Activated naive CD8-positive, alpha-beta T cell treated with anti-CD3 and anti-CD28 coated beads, Interleukin-2, amount 10 ng/mL, durations not matched to agents 7 days and 5 days (primary cell): Measurements from ENCODE around the gene CARD11. TPM values are rescaled to one million over a fixed set of nuclear protein-coding genes. Genes with fewer than 3 reads are reported as not detected.

Experiments used
- ATAC-seq: fragments of 150-1000 bp; cut with Tn5 transposase; one replicate; pipeline ENCODE4 v1.10.0; 2021; ENCODE audit warnings: low read depth, moderate library complexity
- POLR2A ChIA-PET: fragments of 350-600 bp; sonication (Branson Sonifier 250); formaldehyde crosslinking; loops from one replicate; lab custom pipeline; 2021; ENCODE audit warnings: antibody characterized with exemption; lab: Charles Lee
- DNase-seq: peaks from one replicate; pipeline ENCODE4 v3.0.0; 2021
- H3K27ac Mint-ChIP-seq: one replicate; pipeline ENCODE4 v1.8.0; 2022; ENCODE audit warnings: mild to moderate bottlenecking, mixed read lengths
- H3K27me3 Mint-ChIP-seq: one replicate; pipeline ENCODE4 v1.8.0; 2022; ENCODE audit warnings: mild to moderate bottlenecking, moderate library complexity, mixed read lengths
- H3K36me3 Mint-ChIP-seq: one replicate; pipeline ENCODE4 v1.8.0; 2021; ENCODE audit warnings: mild to moderate bottlenecking, mixed read lengths
- H3K4me1 Mint-ChIP-seq: one replicate; pipeline ENCODE4 v1.8.0; 2021; ENCODE audit warnings: mixed read lengths
- H3K4me3 Mint-ChIP-seq: one replicate; pipeline ENCODE4 v1.8.0; 2022; ENCODE audit warnings: mild to moderate bottlenecking, moderate library complexity, mixed read lengths
- H3K9me3 Mint-ChIP-seq: one replicate; pipeline ENCODE4 v1.8.0; 2021; ENCODE audit warnings: mixed read lengths
- total RNA-seq, 2 experiments: library from RNA; stranded (reverse); gene quantifications; one replicate each; pipeline ENCODE4 v1.2.3, GENCODE V29; 2021

Gene CARD11
- total RNA-seq, 2 experiments from 2014 or later: 140 to 151 TPM

GRCh38 chr7:2862831-2863361 is 180.8 kb downstream of the CARD11 start:
- Mint-ChIP-seq H3K36me3 (no peaks in the 10 kb centered on the region), H3K27me3 (peaks cover 2% of the 10 kb centered on the region), H3K27ac (peak overlapping the region; percentile 82), H3K9me3 (no peaks in the 10 kb centered on the region), H3K4me1 (peaks cover 23% of the 10 kb centered on the region), H3K4me3 (peak overlapping the region; percentile 77)
- peak; percentile 47 for DNase-seq
- peak; percentile 11 for ATAC-seq
- POLR2A ChIA-PET: no interaction called here

GRCh38 chr7:2861509-2861908 is 182.2 kb downstream of the CARD11 start:
- peaks cover 23% of the 10 kb centered on the region for H3K4me1 Mint-ChIP-seq
- POLR2A ChIA-PET: no interaction called here
- H3K27me3 Mint-ChIP-seq: no peaks in the 10 kb centered on the region
- no peak for ATAC-seq
- no peak overlapping the region for H3K4me3 Mint-ChIP-seq
- DNase-seq: no peak
- H3K27ac Mint-ChIP-seq: no peak overlapping the region
- H3K36me3 Mint-ChIP-seq: no peaks in the 10 kb centered on the region
- H3K9me3 Mint-ChIP-seq: no peaks in the 10 kb centered on the region

- H3K4me1 Mint-ChIP-seq: peaks cover 23% of the 10 kb centered on the region
- H3K9me3 Mint-ChIP-seq: no peaks in the 10 kb centered on the region
- peaks cover 2% of the 10 kb centered on the region for H3K27me3 Mint-ChIP-seq
- no peak overlapping the region for H3K27ac Mint-ChIP-seq
- DNase-seq (no peak), ATAC-seq (no peak)
- no peaks in the 10 kb centered on the region for H3K36me3 Mint-ChIP-seq
- no peak overlapping the region for H3K4me3 Mint-ChIP-seq
- POLR2A ChIA-PET: no interaction called here
Observed at GRCh38 chr7:2860627-2861133, 183.0 kb downstream of the CARD11 start.

GRCh38 chr7:2859952-2860351 is 183.7 kb downstream of the CARD11 start:
- Mint-ChIP-seq H3K4me3 (no peak overlapping the region), H3K27ac (no peak overlapping the region), H3K27me3 (peaks cover 4% of the 10 kb centered on the region), H3K4me1 (peaks cover 22% of the 10 kb centered on the region), H3K36me3 (no peaks in the 10 kb centered on the region), H3K9me3 (no peaks in the 10 kb centered on the region)
- POLR2A ChIA-PET: no interaction called here
- DNase-seq (no peak), ATAC-seq (no peak)

GRCh38 chr7:2858621-2859020 is 185.0 kb downstream of the CARD11 start:
- no peaks in the 10 kb centered on the region for H3K9me3 Mint-ChIP-seq
- peaks cover 13% of the 10 kb centered on the region for H3K4me1 Mint-ChIP-seq
- no peak overlapping the region for H3K4me3 Mint-ChIP-seq
- H3K27me3 Mint-ChIP-seq: peaks cover 4% of the 10 kb centered on the region
- H3K36me3 Mint-ChIP-seq: no peaks in the 10 kb centered on the region
- POLR2A ChIA-PET: no interaction called here
- H3K27ac Mint-ChIP-seq: no peak overlapping the region
- DNase-seq: no peak
- ATAC-seq: no peak

- no peaks in the 10 kb centered on the region for H3K36me3 Mint-ChIP-seq
- H3K27ac Mint-ChIP-seq: no peak overlapping the region
- H3K9me3 Mint-ChIP-seq: no peaks in the 10 kb centered on the region
- H3K4me3 Mint-ChIP-seq: no peak overlapping the region
- DNase-seq (no peak), ATAC-seq (no peak)
- POLR2A ChIA-PET: no interaction called here
- H3K27me3 Mint-ChIP-seq: peaks cover 4% of the 10 kb centered on the region
- H3K4me1 Mint-ChIP-seq: no peaks in the 10 kb centered on the region
Observed at GRCh38 chr7:2856388-2857169, 187.1 kb downstream of the CARD11 start.

Other genes starting within 250 kb of the CARD11 start
- 10 to 100 TPM; 14.5 to 17.4 TPM for gene GNA12, start 199.6 kb downstream of the CARD11 start, total RNA-seq